Measurements from ENCODE around the gene OGFOD3.

- TF ChIP-seq CTCF (conservative IDR thresholded peaks at IDR 0.05) (no peak; the same call in 1 of the 2 replicates), EZH2 (IDR thresholded peaks at IDR 0.05; ENCODE audit: low read depth) (no peak)
Measured at GRCh38 chr17:82424863-82425159, 6.4 kb upstream of the OGFOD3 start.

Measured in PC-9 (cell line).